GM21360 (cell line): Measurements from ENCODE around the gene TIGD3.

ENCODE experiments used
- ATAC-seq: cut with Tn5 transposase; IDR thresholded peaks from one replicate; pipeline ENCODE4 v1.9.1; 2021; ENCODE audit warnings: mild to moderate bottlenecking, moderate library complexity; ENCODE audit not compliant: unreplicated experiment

TIGD3 gene, protein sequence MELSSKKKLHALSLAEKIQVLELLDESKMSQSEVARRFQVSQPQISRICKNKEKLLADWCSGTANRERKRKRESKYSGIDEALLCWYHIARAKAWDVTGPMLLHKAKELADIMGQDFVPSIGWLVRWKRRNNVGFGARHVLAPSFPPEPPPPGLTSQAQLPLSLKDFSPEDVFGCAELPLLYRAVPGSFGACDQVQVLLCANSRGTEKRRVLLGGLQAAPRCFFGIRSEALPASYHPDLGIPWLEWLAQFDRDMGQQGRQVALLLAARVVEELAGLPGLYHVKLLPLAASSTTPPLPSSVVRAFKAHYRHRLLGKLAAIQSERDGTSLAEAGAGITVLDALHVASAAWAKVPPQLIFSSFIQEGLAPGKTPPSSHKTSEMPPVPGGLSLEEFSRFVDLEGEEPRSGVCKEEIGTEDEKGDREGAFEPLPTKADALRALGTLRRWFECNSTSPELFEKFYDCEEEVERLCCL

DNA sequence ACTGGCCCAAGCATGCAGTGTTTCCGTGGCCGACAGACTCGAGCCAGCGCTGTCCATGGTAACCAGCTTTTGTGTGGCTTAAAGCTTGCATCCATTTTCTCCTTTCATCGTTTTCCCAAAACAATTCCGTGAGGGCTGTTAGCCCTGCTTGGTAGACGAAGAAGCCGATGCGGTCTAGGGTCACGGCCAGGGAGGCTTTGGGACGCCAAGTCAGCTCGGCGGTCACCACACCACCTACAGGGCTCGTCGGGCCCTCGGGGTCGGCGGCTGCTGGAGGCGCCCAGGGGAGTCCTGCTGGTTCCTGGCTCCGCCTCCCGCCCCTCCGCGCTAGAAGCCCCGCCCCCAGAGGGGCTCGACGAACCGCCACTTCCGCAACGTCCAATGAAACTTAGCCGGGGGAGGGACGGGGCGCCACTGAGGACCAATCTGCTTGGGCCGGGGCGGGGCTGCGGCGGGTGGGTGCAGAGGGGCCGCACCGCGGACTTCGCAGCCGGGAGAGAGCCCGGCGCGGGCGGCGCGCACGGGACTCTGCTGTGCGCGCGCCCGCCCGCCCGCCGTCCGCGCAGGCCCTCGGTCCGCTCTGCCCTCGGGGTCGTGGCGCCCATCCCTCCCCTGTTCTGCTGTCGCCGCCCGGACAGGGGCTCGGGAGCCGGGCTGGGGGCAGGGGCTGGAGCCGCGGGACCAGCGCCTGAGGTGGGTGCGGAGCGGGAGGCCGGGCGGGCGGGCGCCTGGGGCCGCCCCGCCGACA, at the start of gene TIGD3:
Gene TIGD3 (plus strand): TSS at position 487 of the 748 bp plus-strand sequence. CDS start 1,058 bp downstream, outside the sequence.
- ATAC-seq = peak; percentile 90

DNA sequence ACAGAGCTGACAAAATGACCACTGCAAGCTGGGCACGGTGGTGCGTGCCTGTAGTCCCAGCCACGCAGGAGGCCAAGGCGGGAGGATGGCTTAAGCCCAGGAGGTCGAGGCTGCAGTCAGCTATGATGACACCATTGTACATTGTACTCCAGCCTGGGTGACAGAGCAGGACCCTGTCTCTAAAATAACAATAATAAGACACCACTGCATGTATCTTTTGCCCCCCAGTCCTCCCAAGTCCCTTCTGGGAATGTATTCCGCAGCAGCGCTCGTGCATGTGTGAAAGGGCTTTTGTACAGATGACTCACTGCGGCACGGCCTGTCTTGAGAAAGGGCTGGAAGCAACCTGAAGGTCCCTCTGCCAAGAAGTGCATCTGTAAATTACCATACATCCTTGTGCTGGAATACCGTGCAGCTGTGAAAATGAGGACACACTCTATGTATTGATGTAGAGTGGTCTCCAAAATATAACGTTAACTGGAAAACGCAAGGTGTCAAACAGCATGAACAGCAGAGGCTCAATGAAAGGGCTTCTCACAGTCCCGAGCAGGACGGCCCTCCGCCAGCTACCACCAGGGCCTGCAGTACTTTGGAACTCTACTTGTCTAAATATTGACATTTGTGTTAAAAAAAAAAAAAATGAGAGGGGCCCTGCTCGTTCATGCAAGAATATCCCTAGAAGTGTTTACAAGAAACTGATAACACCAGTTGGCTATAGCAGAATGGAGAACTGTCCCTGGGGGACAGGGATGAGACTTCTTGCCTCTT, 48.9 kb upstream of the TIGD3 start:
- no peak for ATAC-seq

GRCh38 chr11:65307298-65308229, 47.0 kb upstream of the TIGD3 start:
- ATAC-seq = no peak

DNA sequence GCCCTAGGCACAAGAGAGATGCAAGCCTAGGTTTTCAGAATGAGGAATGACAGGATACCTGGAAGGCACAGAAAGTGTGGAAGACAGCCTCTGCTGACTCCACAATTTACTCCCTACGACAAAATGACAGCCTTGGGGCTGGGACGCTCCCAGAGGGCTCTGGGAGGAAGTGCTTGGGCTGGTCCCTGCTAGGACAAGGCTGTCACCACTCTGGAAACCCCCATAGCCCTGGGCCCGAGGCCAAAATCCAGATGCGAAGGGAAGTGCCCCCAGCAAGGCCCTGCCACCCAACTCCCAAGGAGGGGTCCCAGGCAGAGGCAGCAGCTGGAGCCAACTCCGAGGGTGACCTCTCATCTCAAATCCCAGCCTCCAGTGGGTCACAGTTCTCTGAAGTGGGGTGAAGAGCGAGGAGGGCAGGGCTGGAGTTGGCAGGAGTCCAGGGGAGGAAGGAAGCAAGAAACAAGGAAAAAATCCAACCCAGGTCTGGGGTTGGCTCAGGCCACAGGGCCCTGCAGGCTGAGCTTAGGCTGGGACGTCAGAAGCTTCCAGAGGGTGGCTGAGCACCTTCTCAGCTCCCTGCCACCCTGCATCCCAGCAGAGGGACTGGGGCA, 46.2 kb upstream of the TIGD3 start:
- no peak for ATAC-seq

DNA sequence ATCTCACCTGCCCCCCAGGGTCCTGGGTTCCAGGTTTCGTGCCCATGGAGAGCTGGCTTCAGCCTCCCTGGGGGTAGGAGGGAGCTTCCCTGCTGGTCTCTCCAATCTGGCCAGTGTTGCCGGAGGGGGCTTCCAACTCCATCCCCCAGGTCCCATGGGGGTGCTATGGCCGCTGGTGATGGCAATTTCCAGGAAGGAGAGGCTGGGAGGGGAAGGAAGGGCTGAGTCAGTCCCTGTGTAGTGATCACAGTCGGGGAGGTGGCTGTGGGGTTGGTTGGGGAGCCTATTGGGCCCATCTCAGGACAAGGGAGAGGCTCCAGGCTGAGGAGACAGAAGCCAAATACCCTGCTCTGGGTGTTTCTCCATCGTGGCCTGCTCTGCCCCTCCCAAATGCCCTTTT, 45.5 kb upstream of the TIGD3 start:
- ATAC-seq = no peak

GRCh38 chr11:65310215-65310614, 44.3 kb upstream of the TIGD3 start:
- ATAC-seq = no peak

- no peak for ATAC-seq
These were observed 43.8 kb upstream of the TIGD3 start for GRCh38 chr11:65310736-65311135.

DNA sequence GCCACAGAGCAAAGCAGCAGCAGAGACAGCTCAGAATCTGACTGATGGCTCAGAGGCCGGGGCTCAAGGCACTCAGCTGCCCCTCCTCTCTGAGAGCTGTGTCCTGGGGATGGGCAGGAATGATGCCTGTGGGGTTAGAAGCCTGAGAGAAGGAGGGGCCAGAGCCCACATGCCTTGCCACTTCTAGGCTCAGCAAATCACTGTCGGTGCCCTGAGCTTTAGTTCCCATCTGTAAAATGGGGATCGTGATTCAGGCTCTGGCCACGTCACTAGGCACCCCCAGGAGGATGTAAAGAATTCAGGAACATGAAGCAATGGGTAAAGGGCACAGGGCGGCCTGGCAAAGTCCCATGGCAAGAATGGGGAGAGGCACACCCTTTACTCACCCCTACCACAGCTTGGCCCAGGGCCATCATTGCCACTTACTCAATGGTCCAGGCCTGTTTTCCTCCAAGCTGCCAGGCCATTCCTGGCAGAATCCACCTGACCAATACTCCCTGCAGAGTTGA, 43.3 kb upstream of the TIGD3 start:
- no peak for ATAC-seq

- ATAC-seq = peak; percentile 77
These were observed 39.9 kb upstream of the TIGD3 start, which contains the start of gene CDC42EP2 for GRCh38 chr11:65314501-65315203. CDC42EP2 (plus strand) TSS chr11:65314866; CDS start chr11:65320899, 6,033 bp downstream.

- ATAC-seq = peak; percentile 51
These were observed 39.2 kb upstream of the TIGD3 start for GRCh38 chr11:65315204-65315865.

GRCh38 chr11:65315866-65316226, 38.7 kb upstream of the TIGD3 start:
- no peak for ATAC-seq

GRCh38 chr11:65316227-65317024, 38.1 kb upstream of the TIGD3 start:
- ATAC-seq = no peak

- ATAC-seq = no peak
These were observed 37.3 kb upstream of the TIGD3 start for GRCh38 chr11:65317025-65317786.

GRCh38 chr11:65320386-65321075, 34.0 kb upstream of the TIGD3 start:
- no peak for ATAC-seq

- ATAC-seq = no peak
These were observed 33.5 kb upstream of the TIGD3 start for GRCh38 chr11:65321076-65321475.

GRCh38 chr11:65321828-65322485, 32.6 kb upstream of the TIGD3 start:
- ATAC-seq = no peak
